Measurements from ENCODE around the gene TBATA.
"Not testable (repeated sequence)": the region's sequence is repeated elsewhere in the genome, so short reads cannot be mapped to it uniquely, and the experiment has no call there.

TBATA gene

GRCh38 chr10:70779511-70780369 is 5.4 kb downstream of the TBATA start:
- DNase-seq (ENCODE audit: low read depth in 3 of 3, low spot score in 1 of 3), result no peak

GRCh38 chr10:70779088-70779487 is 6.1 kb downstream of the TBATA start:
- no peak for DNase-seq (ENCODE audit: low read depth in 3 of 3, low spot score in 1 of 3)

- no peak for DNase-seq (ENCODE audit: low read depth in 3 of 3, low spot score in 1 of 3)
These were observed 6.8 kb downstream of the TBATA start for GRCh38 chr10:70778267-70778924.

- DNase-seq (ENCODE audit: low read depth in 3 of 3, low spot score in 1 of 3), result no peak
These were observed 7.9 kb downstream of the TBATA start for GRCh38 chr10:70777063-70777875.

- DNase-seq (ENCODE audit: low read depth in 3 of 3, low spot score in 1 of 3), result no peak
These were observed 8.6 kb downstream of the TBATA start for GRCh38 chr10:70776455-70777005.

GRCh38 chr10:70775679-70776454 is 9.3 kb downstream of the TBATA start:
- no peak for DNase-seq (ENCODE audit: low read depth in 3 of 3, low spot score in 1 of 3)

GRCh38 chr10:70774810-70775678 is 10.1 kb downstream of the TBATA start:
- DNase-seq (ENCODE audit: low read depth in 3 of 3, low spot score in 1 of 3), result no peak

- no peak for DNase-seq (ENCODE audit: low read depth in 3 of 3, low spot score in 1 of 3)
These were observed 11.0 kb downstream of the TBATA start for GRCh38 chr10:70773965-70774809.

GRCh38 chr10:70773461-70773860 is 11.7 kb downstream of the TBATA start:
- no peak for DNase-seq (ENCODE audit: low read depth in 3 of 3, low spot score in 1 of 3)

- no peak for DNase-seq (ENCODE audit: low read depth in 3 of 3, low spot score in 1 of 3)
These were observed 12.6 kb downstream of the TBATA start for GRCh38 chr10:70772627-70773026.

GRCh38 chr10:70771311-70772194 is 13.6 kb downstream of the TBATA start:
- no peak for DNase-seq (ENCODE audit: low read depth in 3 of 3, low spot score in 1 of 3)

- not testable (repeated sequence) for DNase-seq (ENCODE audit: low read depth in 3 of 3, low spot score in 1 of 3)
These were observed 14.7 kb downstream of the TBATA start for GRCh38 chr10:70770516-70770915.

- no peak for DNase-seq (ENCODE audit: low read depth in 3 of 3, low spot score in 1 of 3)
These were observed 15.2 kb downstream of the TBATA start for GRCh38 chr10:70770001-70770400.

- no peak for DNase-seq (ENCODE audit: low read depth in 3 of 3, low spot score in 1 of 3)
These were observed 16.1 kb downstream of the TBATA start for GRCh38 chr10:70769121-70769520.

GRCh38 chr10:70768026-70768685 is 17.0 kb downstream of the TBATA start:
- DNase-seq (ENCODE audit: low read depth in 3 of 3, low spot score in 1 of 3), result not testable (repeated sequence)

- no peak for DNase-seq (ENCODE audit: low read depth in 3 of 3, low spot score in 1 of 3)
These were observed 19.2 kb downstream of the TBATA start for GRCh38 chr10:70765794-70766594.
